ENCODE measurements around the gene MFRP. TPM values are rescaled to one million over a fixed set of nuclear protein-coding genes. Genes with fewer than 3 reads are reported as not detected.

Gene MFRP
- total RNA-seq, 1 donor from 2014 or later, result not detected

- TF ChIP-seq, protein P1, sequence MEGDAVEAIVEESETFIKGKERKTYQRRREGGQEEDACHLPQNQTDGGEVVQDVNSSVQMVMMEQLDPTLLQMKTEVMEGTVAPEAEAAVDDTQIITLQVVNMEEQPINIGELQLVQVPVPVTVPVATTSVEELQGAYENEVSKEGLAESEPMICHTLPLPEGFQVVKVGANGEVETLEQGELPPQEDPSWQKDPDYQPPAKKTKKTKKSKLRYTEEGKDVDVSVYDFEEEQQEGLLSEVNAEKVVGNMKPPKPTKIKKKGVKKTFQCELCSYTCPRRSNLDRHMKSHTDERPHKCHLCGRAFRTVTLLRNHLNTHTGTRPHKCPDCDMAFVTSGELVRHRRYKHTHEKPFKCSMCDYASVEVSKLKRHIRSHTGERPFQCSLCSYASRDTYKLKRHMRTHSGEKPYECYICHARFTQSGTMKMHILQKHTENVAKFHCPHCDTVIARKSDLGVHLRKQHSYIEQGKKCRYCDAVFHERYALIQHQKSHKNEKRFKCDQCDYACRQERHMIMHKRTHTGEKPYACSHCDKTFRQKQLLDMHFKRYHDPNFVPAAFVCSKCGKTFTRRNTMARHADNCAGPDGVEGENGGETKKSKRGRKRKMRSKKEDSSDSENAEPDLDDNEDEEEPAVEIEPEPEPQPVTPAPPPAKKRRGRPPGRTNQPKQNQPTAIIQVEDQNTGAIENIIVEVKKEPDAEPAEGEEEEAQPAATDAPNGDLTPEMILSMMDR (IDR thresholded peaks at IDR 0.05), result no peak
- Mint-ChIP-seq H3K36me3 (ENCODE audit: low read depth) (no peaks in the 10 kb centered on the region), H3K9me3 (ENCODE audit: low read depth) (no peaks in the 10 kb centered on the region), H3K4me1 (ENCODE audit: low read depth) (peaks cover 23% of the 10 kb centered on the region), H3K4me3 (ENCODE audit: unreplicated experiment) (no peak overlapping the region), H3K27ac (ENCODE audit: unreplicated experiment) (no peak overlapping the region), H3K27me3 (ENCODE audit: low read depth) (peaks cover 2% of the 10 kb centered on the region)
- no peak for DNase-seq (ENCODE audit: low spot score)
These were observed 28.3 kb upstream of the MFRP start for GRCh38 chr11:119374632-119375336.

GRCh38 chr11:119373921-119374631 lies 27.6 kb upstream of the MFRP start:
- peaks cover 2% of the 10 kb centered on the region for H3K27me3 Mint-ChIP-seq (ENCODE audit: low read depth)
- H3K27ac Mint-ChIP-seq (ENCODE audit: unreplicated experiment), result no peak overlapping the region
- no peaks in the 10 kb centered on the region for H3K36me3 Mint-ChIP-seq (ENCODE audit: low read depth)
- TF ChIP-seq, protein P1 (IDR thresholded peaks at IDR 0.05), result peak; percentile 89
- no peaks in the 10 kb centered on the region for H3K9me3 Mint-ChIP-seq (ENCODE audit: low read depth)
- no peak for DNase-seq (ENCODE audit: low spot score)
- no peak overlapping the region for H3K4me3 Mint-ChIP-seq (ENCODE audit: unreplicated experiment)
- peaks cover 21% of the 10 kb centered on the region for H3K4me1 Mint-ChIP-seq (ENCODE audit: low read depth)

GRCh38 chr11:119373059-119373920 lies 26.8 kb upstream of the MFRP start:
- Mint-ChIP-seq H3K9me3 (ENCODE audit: low read depth) (no peaks in the 10 kb centered on the region), H3K27me3 (ENCODE audit: low read depth) (peaks cover 2% of the 10 kb centered on the region), H3K36me3 (ENCODE audit: low read depth) (no peaks in the 10 kb centered on the region), H3K4me3 (ENCODE audit: unreplicated experiment) (no peak overlapping the region), H3K27ac (ENCODE audit: unreplicated experiment) (no peak overlapping the region), H3K4me1 (ENCODE audit: low read depth) (peaks cover 19% of the 10 kb centered on the region)
- DNase-seq (ENCODE audit: low spot score), result no peak
- TF ChIP-seq, protein P1 (IDR thresholded peaks at IDR 0.05), result no peak

DNA sequence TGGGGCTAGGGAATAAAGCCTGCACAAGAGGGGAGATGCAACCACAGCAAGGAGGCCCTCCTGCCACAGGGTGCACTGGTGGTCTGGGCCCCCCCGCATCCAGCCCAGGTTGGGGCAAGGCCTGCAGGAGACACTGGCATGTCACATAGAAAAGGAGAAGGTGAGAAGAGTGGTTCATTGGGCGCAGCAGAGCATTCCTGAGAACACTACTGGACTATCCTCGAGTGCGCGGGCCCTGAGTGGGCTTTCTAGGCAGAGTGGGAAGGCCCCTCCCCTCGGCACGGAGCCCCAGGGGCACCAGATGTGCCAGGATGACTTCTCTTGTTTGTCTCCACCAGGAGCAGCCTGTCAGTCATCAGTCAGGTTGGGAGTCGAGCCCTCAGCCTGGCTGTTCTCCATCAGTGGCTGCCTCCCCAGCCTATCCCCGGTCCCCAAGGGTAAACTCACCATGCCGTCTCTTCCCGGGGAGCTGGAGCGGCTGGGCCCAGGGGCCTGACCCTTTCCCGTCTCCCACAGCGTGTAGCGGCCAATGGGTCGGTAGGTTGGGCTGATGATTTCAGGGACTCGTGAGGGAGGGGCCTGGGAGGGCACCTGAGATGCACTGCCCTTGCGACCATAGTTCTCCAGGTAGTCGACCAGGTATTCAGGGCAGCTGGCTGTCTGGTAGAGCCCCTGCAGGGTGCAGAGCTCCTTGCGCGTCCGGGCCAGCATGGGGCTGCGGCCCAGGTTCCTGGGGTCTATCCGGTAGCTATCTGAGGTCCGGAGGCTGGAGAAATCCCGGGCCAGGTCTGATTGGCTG lies 26.0 kb upstream of the MFRP start:
- DNase-seq (ENCODE audit: low spot score), result no peak
- peaks cover 2% of the 10 kb centered on the region for H3K27me3 Mint-ChIP-seq (ENCODE audit: low read depth)
- no peak overlapping the region for H3K27ac Mint-ChIP-seq (ENCODE audit: unreplicated experiment)
- no peaks in the 10 kb centered on the region for H3K9me3 Mint-ChIP-seq (ENCODE audit: low read depth)
- H3K36me3 Mint-ChIP-seq (ENCODE audit: low read depth), result no peaks in the 10 kb centered on the region
- H3K4me3 Mint-ChIP-seq (ENCODE audit: unreplicated experiment), result no peak overlapping the region
- H3K4me1 Mint-ChIP-seq (ENCODE audit: low read depth), result peaks cover 22% of the 10 kb centered on the region
- TF ChIP-seq, protein P1 (IDR thresholded peaks at IDR 0.05), result no peak
